CD14-positive monocyte (primary cell): ENCODE data around the gene GPR42. TPM values are rescaled to one million over a fixed set of nuclear protein-coding genes. Genes with fewer than 3 reads are reported as not detected.

Source experiments
- DNase-seq, 3 donors: peaks; one replicate each; pipeline ENCODE4 v3.0.0-alpha.2; 2011 to 2022
- H2AFZ ChIP-seq: 2 replicates; pipeline ENCODE4 v1.6.0; 2012; ENCODE audit warnings: mild to moderate bottlenecking, low read depth, low read length, inconsistent platforms; ENCODE audit not compliant: insufficient read depth, poor library complexity, severe bottlenecking
- H3K27ac ChIP-seq, 2 donors: 1 replicate in 1 of 2; 2 replicates in 1 of 2; pipeline ENCODE4 v1.5.1; 2012 to 2013; ENCODE audit warnings: low read length in 2 of 2, control low read depth in 1 of 2, inconsistent platforms in 1 of 2, low read depth in 1 of 2, mild to moderate bottlenecking in 1 of 2
- H3K27me3 ChIP-seq, 2 donors: one replicate each; pipeline versions ENCODE4 v1.6.0 to v1.6.1; 2011 to 2013; ENCODE audit warnings: low read length in 2 of 2; ENCODE audit not compliant: control insufficient read depth in 2 of 2, insufficient read depth in 2 of 2
- H3K36me3 ChIP-seq, 2 donors: replicated peaks in 1 of 2; 1 replicate in 1 of 2; 2 replicates in 1 of 2; pipeline versions ENCODE4 v1.5.1 to v1.6.1; 2012 to 2013; ENCODE audit warnings: low read length in 2 of 2, control low read depth in 1 of 2, inconsistent platforms in 1 of 2, mild to moderate bottlenecking in 1 of 2; ENCODE audit not compliant: insufficient read depth in 2 of 2, control insufficient read depth in 1 of 2
- H3K4me1 ChIP-seq, 2 donors: 1 replicate in 1 of 2; 2 replicates in 1 of 2; pipeline versions ENCODE4 v1.5.1 to v1.6.1; 2012 to 2013; ENCODE audit warnings: low read length in 2 of 2, control low read depth in 1 of 2, inconsistent platforms in 1 of 2, mild to moderate bottlenecking in 1 of 2, moderate library complexity in 1 of 2; ENCODE audit not compliant: insufficient read depth in 2 of 2, control insufficient read depth in 1 of 2
- H3K4me2 ChIP-seq: replicated peaks from 2 replicates; pipeline ENCODE3; 2012; ENCODE audit warnings: low read length, moderate library complexity, mild to moderate bottlenecking; ENCODE audit not compliant: poor library complexity, severe bottlenecking; ENCODE audit errors: extremely low read depth
- H3K4me3 ChIP-seq, 3 experiments: fragments of 200-600 bp in 1 of 3; sonication (generic) in 1 of 3; replicated peaks in 1 of 3; 1 replicate in 2 of 3; 2 replicates in 1 of 3; pipeline ENCODE4 v1.5.1; 2011 to 2013; ENCODE audit warnings: low read length in 3 of 3, mild to moderate bottlenecking in 3 of 3, control low read depth in 2 of 3, low read depth in 2 of 3, inconsistent platforms in 1 of 3, moderate library complexity in 1 of 3
- H3K79me2 ChIP-seq: 2 replicates; pipeline ENCODE4 v1.6.0; 2012; ENCODE audit warnings: mild to moderate bottlenecking, control low read depth, inconsistent platforms, low read length, moderate library complexity; ENCODE audit not compliant: insufficient read depth
- H3K9ac ChIP-seq: 2 replicates; pipeline ENCODE4 v1.6.0; 2017; ENCODE audit warnings: low read length, mild to moderate bottlenecking; ENCODE audit not compliant: insufficient read depth, poor library complexity, severe bottlenecking
- H3K9me3 ChIP-seq, 2 donors: replicated peaks in 1 of 2; 1 replicate in 1 of 2; 2 replicates in 1 of 2; pipeline versions ENCODE4 v1.5.1 to v1.6.1; 2012 to 2013; ENCODE audit warnings: low read length in 2 of 2, control low read depth in 1 of 2; ENCODE audit not compliant: control insufficient read depth in 1 of 2, insufficient read depth in 1 of 2
- H4K20me1 ChIP-seq: 2 replicates; pipeline ENCODE4 v1.6.0; 2012; ENCODE audit warnings: mild to moderate bottlenecking, low read length, control low read depth, moderate library complexity; ENCODE audit not compliant: insufficient read depth
- H3K27ac Mint-ChIP-seq, 7 donors: one replicate each; pipeline ENCODE4 v1.8.0; 2020; ENCODE audit warnings: mild to moderate bottlenecking in 7 of 7, mixed read lengths in 7 of 7, moderate library complexity in 6 of 7, inconsistent platforms in 2 of 7
- H3K27me3 Mint-ChIP-seq, 3 donors: one replicate each; pipeline ENCODE4 v1.8.0; 2021 to 2022; ENCODE audit warnings: low read depth in 3 of 3, mild to moderate bottlenecking in 3 of 3, mixed read lengths in 3 of 3, moderate library complexity in 3 of 3, inconsistent platforms in 1 of 3
- H3K36me3 Mint-ChIP-seq, 2 donors: one replicate each; pipeline ENCODE4 v1.8.0; 2020; ENCODE audit warnings: mixed read lengths in 2 of 2, inconsistent platforms in 1 of 2, mild to moderate bottlenecking in 1 of 2
- H3K4me1 Mint-ChIP-seq: one replicate; pipeline ENCODE4 v1.8.0; 2020; ENCODE audit warnings: mild to moderate bottlenecking, mixed read lengths
- H3K4me3 Mint-ChIP-seq, 2 donors: one replicate each; pipeline ENCODE4 v1.8.0; 2020; ENCODE audit warnings: mild to moderate bottlenecking in 2 of 2, mixed read lengths in 2 of 2, moderate library complexity in 1 of 2
- H3K9me3 Mint-ChIP-seq, 7 donors: one replicate each; pipeline ENCODE4 v1.8.0; 2020 to 2022; ENCODE audit warnings: mixed read lengths in 7 of 7, mild to moderate bottlenecking in 6 of 7, moderate library complexity in 6 of 7, inconsistent platforms in 2 of 7
- WGBS: methylation state at CpG from one replicate; pipeline ENCODE4 v1.1.5; 2013; ENCODE audit warnings: missing lambda C conversion rate; ENCODE audit not compliant: insufficient coverage; 5-methylcytosine and 5-hydroxymethylcytosine counted together
- intact Hi-C, 2 donors: fragments of 100-400 bp; cut with micrococcal nuclease; formaldehyde crosslinking; loops; one replicate each; pipeline versions ENCODE4 v1.15.0 to v1.15.1; 2023
- polyA plus RNA-seq, 3 donors: library from polyadenylated mRNA; depleted of rRNA in 1 of 3; unstranded in 2 of 3; stranded (reverse) in 1 of 3; fragments of 300-500 nt in 2 of 3; fragments of >200 nt in 1 of 3; fragmentation: Illumina TruSeq in 2 of 3; gene quantifications; 1 replicate in 2 of 3; 2 replicates in 1 of 3; pipeline ENCODE4 v1.2.3, GENCODE V29; 2012 to 2021
- TF ChIP-seq, protein P1 (sequence below): fragments of 200-600 bp; IDR thresholded peaks from one replicate; pipeline ENCODE4 v1.8.0; 2022; ENCODE audit warnings: antibody characterized with exemption, mild to moderate bottlenecking

The GPR42 gene
- polyA plus RNA-seq, 3 donors: 0.17 to 2.9 TPM; not detected in 1

DNA sequence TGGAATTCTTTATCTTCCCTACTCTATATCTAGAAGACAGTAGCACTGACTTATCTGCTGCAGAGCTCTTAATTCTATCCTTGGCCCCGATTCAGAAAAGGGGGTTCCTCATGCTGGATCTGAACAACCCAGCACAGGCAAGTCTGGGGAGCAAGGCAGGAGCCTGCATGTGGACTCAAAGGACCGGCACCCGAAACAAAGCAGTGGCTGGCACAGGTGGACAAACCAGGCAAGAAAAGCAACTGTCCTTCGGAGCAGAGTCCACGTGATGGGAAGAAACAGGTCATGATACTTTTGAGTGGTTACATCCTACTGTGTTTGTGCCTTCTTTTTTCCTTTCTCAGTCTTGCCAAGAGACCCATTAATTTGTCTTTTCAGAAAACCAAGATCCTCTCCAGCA, 38.3 kb downstream of the GPR42 start:
- no peak overlapping the region for H3K4me2 ChIP-seq
- peaks cover 0 to 1% of the 10 kb centered on the region in 2 donors for H3K36me3 Mint-ChIP-seq
- intact Hi-C loops: no loop called here
- no peak overlapping the region for H3K4me3 ChIP-seq
- H3K27me3 ChIP-seq: peaks cover 0 to 4% of the 10 kb centered on the region in 2 donors
- H3K4me3 Mint-ChIP-seq: no peak overlapping the region
- peaks cover 0 to 4% (median 0%) of the 10 kb centered on the region in 7 donors for H3K9me3 Mint-ChIP-seq
- TF ChIP-seq, protein P1, sequence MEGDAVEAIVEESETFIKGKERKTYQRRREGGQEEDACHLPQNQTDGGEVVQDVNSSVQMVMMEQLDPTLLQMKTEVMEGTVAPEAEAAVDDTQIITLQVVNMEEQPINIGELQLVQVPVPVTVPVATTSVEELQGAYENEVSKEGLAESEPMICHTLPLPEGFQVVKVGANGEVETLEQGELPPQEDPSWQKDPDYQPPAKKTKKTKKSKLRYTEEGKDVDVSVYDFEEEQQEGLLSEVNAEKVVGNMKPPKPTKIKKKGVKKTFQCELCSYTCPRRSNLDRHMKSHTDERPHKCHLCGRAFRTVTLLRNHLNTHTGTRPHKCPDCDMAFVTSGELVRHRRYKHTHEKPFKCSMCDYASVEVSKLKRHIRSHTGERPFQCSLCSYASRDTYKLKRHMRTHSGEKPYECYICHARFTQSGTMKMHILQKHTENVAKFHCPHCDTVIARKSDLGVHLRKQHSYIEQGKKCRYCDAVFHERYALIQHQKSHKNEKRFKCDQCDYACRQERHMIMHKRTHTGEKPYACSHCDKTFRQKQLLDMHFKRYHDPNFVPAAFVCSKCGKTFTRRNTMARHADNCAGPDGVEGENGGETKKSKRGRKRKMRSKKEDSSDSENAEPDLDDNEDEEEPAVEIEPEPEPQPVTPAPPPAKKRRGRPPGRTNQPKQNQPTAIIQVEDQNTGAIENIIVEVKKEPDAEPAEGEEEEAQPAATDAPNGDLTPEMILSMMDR: no peak
- H3K27ac ChIP-seq: no peak overlapping the region
- no peak overlapping the region for H3K27ac Mint-ChIP-seq
- H3K4me1 Mint-ChIP-seq: peaks cover 9% of the 10 kb centered on the region
- H3K27me3 Mint-ChIP-seq: peaks cover 5 to 18% (median 15%) of the 10 kb centered on the region in 3 donors
- H2AFZ ChIP-seq: no peak overlapping the region
- DNase-seq: no peak
- 83% methylated on average over 3 of the region's 5 CpGs for WGBS
- H3K36me3 ChIP-seq: no peaks in the 10 kb centered on the region
- no peaks in the 10 kb centered on the region for H4K20me1 ChIP-seq
- no peaks in the 10 kb centered on the region for H3K79me2 ChIP-seq
- H3K9me3 ChIP-seq: no peaks in the 10 kb centered on the region
- H3K9ac ChIP-seq: no peak overlapping the region
- no peaks in the 10 kb centered on the region for H3K4me1 ChIP-seq

DNA sequence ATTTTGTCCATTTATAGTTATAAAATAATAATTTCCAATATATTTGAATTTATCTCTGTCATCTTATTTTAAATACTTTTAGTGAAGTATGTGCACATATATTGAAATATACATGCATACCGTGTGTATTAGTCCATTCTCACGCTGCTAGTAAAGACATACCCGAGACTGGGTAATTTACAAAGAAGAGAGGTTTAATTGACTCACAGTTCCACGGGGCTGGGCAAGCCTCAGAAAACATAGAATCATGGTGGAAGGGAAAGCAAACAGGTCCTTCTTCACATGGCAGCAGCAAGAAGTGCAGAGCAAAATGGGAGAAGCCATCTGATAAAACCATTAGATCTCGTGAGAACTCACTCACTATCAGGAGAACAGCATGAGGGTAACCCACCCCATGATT, 39.6 kb downstream of the GPR42 start:
- DNase-seq: no peak
- Mint-ChIP-seq H3K4me3 (peak overlapping the region in 1 of 2 donors; percentile 32), H3K27me3 (peaks cover 14 to 20% (median 18%) of the 10 kb centered on the region in 3 donors), H3K9me3 (peaks cover 0 to 3% (median 0%) of the 10 kb centered on the region in 7 donors), H3K4me1 (peaks cover 6% of the 10 kb centered on the region), H3K27ac (no peak overlapping the region), H3K36me3 (no peaks in the 10 kb centered on the region)
- no CpG with 5 or more reads among the region's 5 CpGs for WGBS
- TF ChIP-seq, protein P1: no peak
- H4K20me1 ChIP-seq: no peaks in the 10 kb centered on the region
- H3K9ac ChIP-seq: no peak overlapping the region
- H2AFZ ChIP-seq: no peak overlapping the region
- peaks cover 0 to 4% of the 10 kb centered on the region in 2 donors for H3K27me3 ChIP-seq
- H3K27ac ChIP-seq: no peak overlapping the region
- H3K4me1 ChIP-seq: no peaks in the 10 kb centered on the region
- no peaks in the 10 kb centered on the region for H3K79me2 ChIP-seq
- H3K36me3 ChIP-seq: no peaks in the 10 kb centered on the region
- intact Hi-C loops: no loop called here
- no peak overlapping the region for H3K4me2 ChIP-seq
- no peaks in the 10 kb centered on the region for H3K9me3 ChIP-seq
- H3K4me3 ChIP-seq: no peak overlapping the region
